COLO829 (cell line): Measurements from ENCODE around the gene C2orf69.
A peak's percentile ranks its signal among the peaks of the same experiment; 100 is the strongest.
"Not testable (repeated sequence)": the region's sequence is repeated elsewhere in the genome, so short reads cannot be mapped to it uniquely, and the experiment has no call there.

ENCODE experiments used
- DNase-seq: peaks from one replicate; pipeline ENCODE4 v3.0.0; 2012; ENCODE audit warnings: low spot score

The C2orf69 gene, protein sequence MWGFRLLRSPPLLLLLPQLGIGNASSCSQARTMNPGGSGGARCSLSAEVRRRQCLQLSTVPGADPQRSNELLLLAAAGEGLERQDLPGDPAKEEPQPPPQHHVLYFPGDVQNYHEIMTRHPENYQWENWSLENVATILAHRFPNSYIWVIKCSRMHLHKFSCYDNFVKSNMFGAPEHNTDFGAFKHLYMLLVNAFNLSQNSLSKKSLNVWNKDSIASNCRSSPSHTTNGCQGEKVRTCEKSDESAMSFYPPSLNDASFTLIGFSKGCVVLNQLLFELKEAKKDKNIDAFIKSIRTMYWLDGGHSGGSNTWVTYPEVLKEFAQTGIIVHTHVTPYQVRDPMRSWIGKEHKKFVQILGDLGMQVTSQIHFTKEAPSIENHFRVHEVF

DNA sequence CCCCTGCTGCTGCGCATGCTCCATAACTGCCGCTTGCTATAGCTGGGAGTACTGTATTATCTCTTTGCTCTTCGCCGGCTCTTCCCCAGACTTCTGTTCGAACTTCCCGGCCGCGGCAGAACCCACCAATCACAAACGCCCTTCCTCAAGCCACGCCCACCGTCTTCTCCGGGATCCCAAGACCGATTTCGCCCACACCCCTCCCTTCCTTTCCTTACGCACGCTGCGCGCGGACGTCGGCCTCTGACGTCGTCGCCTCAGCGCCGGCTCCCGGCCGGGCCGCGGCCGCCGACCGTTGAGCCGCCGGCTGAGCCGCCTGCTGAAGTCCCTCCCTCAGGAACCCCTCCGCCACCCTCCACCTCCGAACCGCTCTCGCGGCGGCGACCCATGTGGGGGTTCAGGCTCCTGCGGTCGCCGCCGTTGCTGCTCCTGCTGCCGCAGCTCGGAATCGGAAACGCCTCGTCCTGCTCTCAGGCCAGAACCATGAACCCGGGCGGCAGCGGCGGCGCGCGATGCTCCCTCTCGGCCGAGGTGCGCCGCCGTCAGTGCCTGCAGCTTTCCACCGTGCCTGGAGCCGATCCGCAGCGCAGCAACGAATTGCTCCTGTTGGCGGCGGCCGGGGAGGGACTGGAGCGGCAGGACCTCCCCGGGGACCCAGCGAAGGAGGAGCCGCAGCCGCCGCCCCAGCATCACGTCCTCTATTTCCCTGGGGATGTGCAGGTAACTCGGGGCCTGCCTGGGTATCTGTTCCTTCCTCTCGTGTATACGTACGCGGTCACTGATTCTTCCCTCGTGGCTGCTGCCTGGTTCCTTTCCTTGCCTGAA is at the start of gene C2orf69:
Gene C2orf69 (plus strand): TSS at position 242 of the 825 bp plus-strand sequence. CDS start 146 bp downstream, at position 388.
- peak; percentile 94 for DNase-seq

GRCh38 chr2:199862788-199863187 is 48.3 kb upstream of the C2orf69 start:
- DNase-seq: no peak

GRCh38 chr2:199865905-199866304 is 45.2 kb upstream of the C2orf69 start:
- DNase-seq: no peak

- no peak for DNase-seq
Observed at GRCh38 chr2:199868431-199869226, 42.5 kb upstream of the C2orf69 start.

- no peak for DNase-seq
Observed at GRCh38 chr2:199869227-199869541, 41.9 kb upstream of the C2orf69 start.

GRCh38 chr2:199869653-199870052 is 41.4 kb upstream of the C2orf69 start:
- DNase-seq: no peak

- no peak for DNase-seq
Observed at GRCh38 chr2:199870581-199870980, 40.5 kb upstream of the C2orf69 start.

- no peak for DNase-seq
Observed at GRCh38 chr2:199874209-199874608, 36.9 kb upstream of the C2orf69 start.

- no peak for DNase-seq
Observed at GRCh38 chr2:199875400-199875799, 35.7 kb upstream of the C2orf69 start.

- DNase-seq: no peak
Observed at GRCh38 chr2:199882667-199883066, 28.4 kb upstream of the C2orf69 start.

- no peak for DNase-seq
Observed at GRCh38 chr2:199883474-199884212, 27.4 kb upstream of the C2orf69 start.

DNA sequence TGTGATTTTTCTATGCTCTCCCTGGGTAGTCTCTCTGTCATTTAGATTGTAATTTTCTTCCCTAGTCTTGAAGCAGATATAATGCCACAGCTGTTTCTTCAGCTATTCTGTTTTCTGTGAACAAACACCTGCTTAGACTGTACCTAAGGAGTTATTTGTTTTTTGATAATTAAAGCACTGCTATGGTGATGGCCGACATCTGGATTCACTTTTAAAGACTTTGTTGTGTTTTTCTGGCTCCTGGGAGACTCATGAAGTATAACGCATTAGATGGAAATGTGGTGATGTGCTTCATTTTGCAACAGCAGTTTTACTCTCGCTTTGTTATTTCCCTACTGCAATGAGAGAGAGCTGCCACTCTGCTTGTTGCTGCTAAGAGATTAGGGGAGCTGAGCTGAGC is 15.7 kb upstream of the C2orf69 start:
- DNase-seq: no peak

GRCh38 chr2:199896617-199897016 is 14.5 kb upstream of the C2orf69 start:
- no peak for DNase-seq

- DNase-seq: no peak
Observed at GRCh38 chr2:199901942-199902341, 9.2 kb upstream of the C2orf69 start.

GRCh38 chr2:199902486-199903110 is 8.5 kb upstream of the C2orf69 start:
- DNase-seq: no peak

DNA sequence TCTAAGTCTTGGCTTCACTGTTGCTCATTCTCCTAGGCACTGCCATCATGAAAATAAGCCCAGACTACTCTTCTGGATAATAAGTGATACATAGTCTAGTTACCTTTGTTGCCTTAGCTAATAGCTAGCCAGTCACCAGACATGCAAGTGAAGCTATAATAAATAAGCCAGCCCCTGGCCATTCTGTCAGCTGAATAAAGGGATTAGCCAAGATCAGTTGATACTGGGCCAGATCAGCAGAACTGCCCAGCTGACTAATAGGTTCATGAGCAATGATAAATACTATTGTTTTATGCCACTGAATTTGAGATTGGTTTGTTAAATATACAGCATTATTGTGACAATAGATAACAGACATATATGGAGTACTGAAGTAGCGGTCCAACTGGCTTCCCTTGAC is 8.0 kb upstream of the C2orf69 start:
- DNase-seq: no peak

DNA sequence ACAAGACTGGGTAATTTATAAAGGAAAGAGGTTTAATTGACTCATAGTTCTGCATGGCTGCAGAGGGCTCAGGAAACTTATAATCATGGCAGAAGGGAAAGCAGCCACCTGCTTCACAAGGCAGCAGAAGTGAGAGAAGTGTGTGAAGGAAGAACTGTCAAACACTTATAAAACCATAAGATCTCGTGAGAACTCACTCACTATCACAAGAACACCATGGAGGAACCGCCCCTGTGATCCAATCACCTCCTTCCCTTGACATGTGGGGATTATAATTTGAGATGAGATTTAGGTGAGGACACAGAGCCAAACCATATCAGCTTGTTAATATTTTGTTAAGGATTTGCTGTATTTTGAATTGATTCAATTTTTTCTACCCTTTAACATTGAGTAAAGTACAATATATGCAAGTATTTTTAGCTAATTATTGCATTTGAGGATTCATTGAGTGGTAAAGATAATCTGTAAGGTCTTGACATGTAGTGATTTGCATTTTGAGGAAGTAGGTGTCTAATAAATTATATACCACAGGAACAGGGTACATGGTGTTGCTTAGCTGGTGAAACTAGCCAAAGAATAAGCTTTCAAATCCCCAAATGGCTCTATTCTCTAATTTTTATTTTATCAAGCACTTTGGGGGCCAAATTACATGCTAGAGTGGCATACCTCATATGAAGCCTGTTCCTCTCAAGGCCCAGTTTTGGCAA is 3.9 kb upstream of the C2orf69 start:
- DNase-seq: no peak

GRCh38 chr2:199910338-199911051 is 598 bp upstream of the C2orf69 start:
- no peak for DNase-seq

DNA sequence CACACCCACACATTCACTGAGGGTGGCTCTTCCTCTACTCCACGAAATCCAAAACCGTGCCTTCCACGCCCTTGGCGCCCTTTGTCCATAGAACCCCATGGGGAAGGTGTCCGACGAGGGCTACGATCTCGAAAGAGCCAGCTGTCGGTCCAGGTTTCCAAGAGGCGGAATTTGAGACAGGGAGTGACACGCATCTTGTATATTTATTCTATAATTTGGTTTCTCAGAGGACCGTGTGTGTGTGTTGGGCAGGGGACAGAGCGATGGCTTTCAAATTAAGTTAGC is 726 bp downstream of the C2orf69 start:
- DNase-seq: no peak

DNA sequence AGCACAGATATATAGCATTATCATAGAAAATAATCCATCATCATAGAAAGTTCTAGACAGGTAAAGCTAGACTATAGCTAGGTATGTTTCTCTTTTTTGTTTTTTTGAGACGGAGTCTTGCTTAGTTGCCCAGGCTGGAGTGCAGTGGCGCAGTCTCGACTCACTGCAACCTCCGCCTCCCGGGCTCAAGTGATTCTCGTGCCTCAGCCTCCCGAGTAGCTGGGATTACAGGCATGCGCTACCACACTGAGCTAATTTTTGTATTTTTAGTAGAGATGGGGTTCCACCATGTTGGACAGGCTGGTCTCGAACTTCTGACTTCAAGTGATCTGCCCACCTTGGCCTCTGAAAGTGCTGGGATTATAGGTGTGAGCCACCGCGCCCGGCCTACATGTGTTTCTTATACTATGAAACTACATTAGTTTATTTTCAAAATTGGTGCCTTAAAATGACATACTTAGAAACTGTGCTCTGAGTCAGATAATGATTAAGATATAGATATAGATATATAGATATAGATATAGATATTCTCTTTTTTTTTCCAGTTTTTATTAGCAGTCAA is 1.5 kb downstream of the C2orf69 start:
- not testable (repeated sequence) for DNase-seq
